RWPE1 (cell line): ENCODE results near the gene ANKHD1.

Experiments
- CTCF ChIA-PET: fragments of 350-600 bp; sonication (Branson Sonifier 250); formaldehyde crosslinking; extraction: SDS; loops from one replicate; lab custom pipeline; 2021; lab: Yijun Ruan, JAX
- POLR2A ChIA-PET: fragments of 400-600 bp; formaldehyde crosslinking; extraction: SDS; loops from one replicate; lab custom pipeline; 2020; ENCODE audit warnings: antibody characterized with exemption; ENCODE audit not compliant: low non-redundant PET; lab: Yijun Ruan, JAX
- DNase-seq: peaks from one replicate; pipeline ENCODE4 v3.0.0; 2012; ENCODE audit warnings: low spot score
- H3K27ac ChIP-seq: fragments of 450-650 bp; 2 replicates; pipeline ENCODE4 v1.5.1; 2017
- TF ChIP-seq, protein P1 (sequence below): fragments of 450-650 bp; conservative IDR thresholded peaks from 2 replicates; pipeline ENCODE4 v1.5.1; 2017; ENCODE audit warnings: low read depth, mild to moderate bottlenecking

Gene ANKHD1

DNA sequence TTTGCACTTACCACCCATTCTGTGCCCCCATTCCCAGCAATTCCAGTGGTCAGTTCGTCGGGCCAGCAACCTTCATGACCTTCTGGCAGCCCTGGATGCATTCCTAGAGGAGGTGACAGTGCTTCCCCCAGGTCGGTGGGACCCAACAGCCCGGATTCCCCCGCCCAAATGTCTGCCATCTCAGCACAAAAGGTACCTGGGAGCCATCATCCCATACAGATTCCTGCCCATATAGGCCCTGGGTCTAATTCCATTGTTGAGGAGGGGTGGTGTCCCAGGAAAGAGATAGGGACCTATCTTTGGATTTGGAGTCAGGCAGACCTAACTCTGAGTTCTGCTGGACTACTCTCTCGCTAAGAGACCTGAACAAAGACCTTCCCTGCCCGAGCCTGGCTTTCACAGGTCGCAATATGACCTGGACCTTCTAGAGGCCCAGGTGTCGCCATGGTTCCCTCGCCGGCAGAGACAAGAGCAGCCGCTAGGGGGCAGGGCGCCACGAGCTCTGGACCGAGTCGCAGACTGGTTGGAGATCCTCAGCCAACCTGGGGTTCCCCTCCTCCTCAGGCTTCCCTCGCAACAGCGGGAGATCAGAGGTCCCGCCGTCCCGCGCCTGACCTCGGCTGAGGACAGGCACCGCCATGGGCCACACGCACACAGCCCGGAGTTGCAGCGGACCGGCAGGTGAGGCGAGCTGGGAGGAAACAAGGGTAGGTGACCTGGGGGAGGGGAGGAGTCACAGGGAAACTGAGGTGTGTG is 38.6 kb upstream of the ANKHD1 start:
- TF ChIP-seq, protein P1, sequence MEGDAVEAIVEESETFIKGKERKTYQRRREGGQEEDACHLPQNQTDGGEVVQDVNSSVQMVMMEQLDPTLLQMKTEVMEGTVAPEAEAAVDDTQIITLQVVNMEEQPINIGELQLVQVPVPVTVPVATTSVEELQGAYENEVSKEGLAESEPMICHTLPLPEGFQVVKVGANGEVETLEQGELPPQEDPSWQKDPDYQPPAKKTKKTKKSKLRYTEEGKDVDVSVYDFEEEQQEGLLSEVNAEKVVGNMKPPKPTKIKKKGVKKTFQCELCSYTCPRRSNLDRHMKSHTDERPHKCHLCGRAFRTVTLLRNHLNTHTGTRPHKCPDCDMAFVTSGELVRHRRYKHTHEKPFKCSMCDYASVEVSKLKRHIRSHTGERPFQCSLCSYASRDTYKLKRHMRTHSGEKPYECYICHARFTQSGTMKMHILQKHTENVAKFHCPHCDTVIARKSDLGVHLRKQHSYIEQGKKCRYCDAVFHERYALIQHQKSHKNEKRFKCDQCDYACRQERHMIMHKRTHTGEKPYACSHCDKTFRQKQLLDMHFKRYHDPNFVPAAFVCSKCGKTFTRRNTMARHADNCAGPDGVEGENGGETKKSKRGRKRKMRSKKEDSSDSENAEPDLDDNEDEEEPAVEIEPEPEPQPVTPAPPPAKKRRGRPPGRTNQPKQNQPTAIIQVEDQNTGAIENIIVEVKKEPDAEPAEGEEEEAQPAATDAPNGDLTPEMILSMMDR: peak; percentile 98
- ChIA-PET CTCF (interaction anchor here (0.6 to 2.4 kb wide), 16 partner anchors 9 to 464 kb away, joined by 3 to 15 read pairs (median 4); no protein-coding TSS in a partner anchor), POLR2A (interaction anchor here (0.5 kb wide), 1 partner anchor 343 kb away, joined by 4 read pairs; no protein-coding TSS in a partner anchor)
- DNase-seq: peak; percentile 79
- no peak overlapping the region for H3K27ac ChIP-seq

DNA sequence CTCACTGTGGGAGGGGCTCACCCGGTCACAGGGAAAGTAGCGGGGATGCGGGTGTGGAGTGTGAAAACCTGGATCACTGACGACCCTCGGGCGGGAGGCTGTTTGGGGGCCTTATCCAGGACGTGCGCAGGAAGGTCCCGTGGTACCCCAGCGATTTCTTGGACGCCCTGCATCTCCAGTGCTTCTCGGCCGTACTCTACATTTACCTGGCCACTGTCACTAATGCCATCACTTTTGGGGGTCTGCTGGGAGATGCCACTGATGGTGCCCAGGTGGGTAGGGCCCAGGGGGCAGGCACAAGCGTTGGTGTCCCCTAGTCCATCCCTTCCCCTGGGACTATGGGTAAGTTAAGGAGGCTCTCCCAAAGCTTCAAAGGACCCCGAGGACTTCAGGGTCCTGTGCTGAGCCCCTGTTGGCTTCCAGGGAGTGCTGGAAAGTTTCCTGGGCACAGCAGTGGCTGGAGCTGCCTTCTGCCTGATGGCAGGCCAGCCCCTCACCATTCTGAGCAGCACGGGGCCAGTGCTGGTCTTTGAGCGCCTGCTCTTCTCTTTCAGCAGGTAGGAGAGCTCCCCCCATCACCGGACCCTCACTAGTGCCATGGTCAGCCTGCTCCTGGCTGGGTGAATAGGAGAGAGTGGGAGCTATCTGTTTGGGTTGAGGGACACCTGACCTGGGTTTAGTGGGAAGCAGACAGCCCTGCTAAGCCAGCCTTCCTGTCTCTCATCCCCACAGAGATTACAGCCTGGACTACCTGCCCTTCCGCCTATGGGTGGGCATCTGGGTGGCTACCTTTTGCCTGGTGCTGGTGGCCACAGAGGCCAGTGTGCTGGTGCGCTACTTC is 37.8 kb upstream of the ANKHD1 start:
- ChIA-PET CTCF (interaction anchor here (0.6 to 2.4 kb wide), 16 partner anchors 9 to 463 kb away, joined by 3 to 15 read pairs (median 4); no protein-coding TSS in a partner anchor), POLR2A (interaction anchor here (0.5 to 0.6 kb wide), 2 partner anchors 32 to 343 kb away, joined by 4 to 7 read pairs; no protein-coding TSS in a partner anchor)
- DNase-seq: no peak
- H3K27ac ChIP-seq: no peak overlapping the region
- TF ChIP-seq, protein P1: no peak

DNA sequence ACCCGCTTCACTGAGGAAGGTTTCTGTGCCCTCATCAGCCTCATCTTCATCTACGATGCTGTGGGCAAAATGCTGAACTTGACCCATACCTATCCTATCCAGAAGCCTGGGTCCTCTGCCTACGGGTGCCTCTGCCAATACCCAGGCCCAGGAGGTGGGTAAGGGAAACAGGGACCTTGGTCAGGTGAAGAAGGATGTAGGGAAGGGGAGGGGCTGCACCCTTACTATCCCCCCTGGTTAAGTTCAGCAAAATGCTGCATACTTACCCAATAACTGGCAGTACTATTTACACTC is 37.2 kb upstream of the ANKHD1 start:
- H3K27ac ChIP-seq: no peak overlapping the region
- TF ChIP-seq, protein P1: no peak
- no peak for DNase-seq
- POLR2A ChIA-PET: no interaction called here
- CTCF ChIA-PET: interaction anchor here (0.5 to 1.2 kb wide), 3 partner anchors 24 to 184 kb away, joined by 3 to 6 read pairs (median 4); no protein-coding TSS in a partner anchor

DNA sequence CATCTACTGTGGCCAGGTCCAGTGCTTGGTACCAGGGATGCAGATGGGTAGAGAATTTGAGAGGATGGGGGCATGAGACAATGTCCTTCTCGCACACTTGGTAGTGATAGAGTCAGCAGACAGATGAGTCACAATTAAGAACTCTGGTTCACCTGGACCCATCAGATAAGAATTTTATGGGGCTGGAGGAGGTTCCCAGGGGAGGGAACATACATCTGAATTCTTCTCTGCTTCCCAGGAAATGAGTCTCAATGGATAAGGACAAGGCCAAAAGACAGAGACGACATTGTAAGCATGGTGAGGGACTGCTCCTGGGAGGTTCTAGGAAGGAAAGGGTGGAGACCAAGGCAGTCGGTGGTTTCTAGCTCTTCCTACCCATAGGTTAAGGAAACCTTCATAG is 36.4 kb upstream of the ANKHD1 start:
- DNase-seq: no peak
- no peak overlapping the region for H3K27ac ChIP-seq
- TF ChIP-seq, protein P1: no peak
- POLR2A ChIA-PET: no interaction called here
- CTCF ChIA-PET: interaction anchor here (0.7 to 1.4 kb wide), 3 partner anchors 13 to 183 kb away, joined by 3 to 8 read pairs (median 4); no protein-coding TSS in a partner anchor

DNA sequence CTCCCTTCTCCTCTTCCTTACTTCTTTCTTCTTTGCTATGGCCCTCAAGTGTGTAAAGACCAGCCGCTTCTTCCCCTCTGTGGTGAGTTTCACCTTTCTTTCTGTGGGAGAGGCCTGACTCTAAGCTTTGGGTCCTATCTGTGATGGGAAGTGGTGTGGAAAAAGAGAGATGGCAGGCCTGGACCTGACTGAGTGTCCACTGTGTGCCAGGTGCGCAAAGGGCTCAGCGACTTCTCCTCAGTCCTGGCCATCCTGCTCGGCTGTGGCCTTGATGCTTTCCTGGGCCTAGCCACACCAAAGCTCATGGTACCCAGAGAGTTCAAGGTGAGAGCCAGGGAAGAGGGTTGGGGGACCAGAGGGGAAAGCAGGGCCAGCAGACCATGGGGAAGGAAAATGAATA is 35.7 kb upstream of the ANKHD1 start:
- ChIA-PET CTCF (interaction anchor here (0.6 to 1.7 kb wide), 8 partner anchors 8 to 293 kb away, joined by 3 to 8 read pairs (median 4); partner anchors contain the start of gene ANKHD1), POLR2A (no interaction called here)
- no peak for DNase-seq
- no peak overlapping the region for H3K27ac ChIP-seq
- TF ChIP-seq, protein P1: no peak
